ENCODE data around the gene LMNB1.
"Not testable (repeated sequence)": the region's sequence is repeated elsewhere in the genome, so short reads cannot be mapped to it uniquely, and the experiment has no call there.

LMNB1 gene

GRCh38 chr5:126794157-126794828, 17.4 kb downstream of the LMNB1 start:
- H3K27me3 ChIP-seq (ENCODE audit: low read depth): no peaks in the 10 kb centered on the region
- H3K4me1 ChIP-seq: peaks cover 7% of the 10 kb centered on the region
- in situ Hi-C loops (cut with MboI; ENCODE audit: low sequenced_read_pairs): loop anchor here (25.0 kb wide), 1 partner anchor 432 kb away; no protein-coding TSS in a partner anchor
- H3K9me3 ChIP-seq: no peaks in the 10 kb centered on the region
- no peak for DNase-seq (ENCODE audit: low spot score in 2 of 2)
- H3K36me3 ChIP-seq (replicated peaks): peaks cover 5% of the 10 kb centered on the region
- H3K4me3 ChIP-seq: no peak overlapping the region

DNA sequence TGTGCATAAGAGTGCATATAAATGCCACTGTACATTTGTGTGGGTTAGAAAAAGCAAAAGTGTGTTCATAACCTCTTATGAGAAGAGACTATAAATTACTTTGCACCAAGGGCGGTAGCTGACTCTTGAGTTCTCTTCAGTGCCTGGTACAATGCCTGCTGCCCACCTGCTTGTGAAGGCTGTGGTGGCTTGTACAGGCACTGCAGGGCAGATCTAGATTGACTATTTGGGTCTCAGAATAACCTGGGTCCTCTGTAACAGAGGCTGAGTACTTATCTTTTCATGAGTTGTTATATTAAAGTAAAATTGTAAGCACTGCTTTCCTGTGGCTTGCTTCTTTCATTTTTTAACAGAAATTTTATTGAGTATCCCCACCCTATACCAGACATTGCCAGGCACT, 22.8 kb downstream of the LMNB1 start:
- H3K9me3 ChIP-seq: no peaks in the 10 kb centered on the region
- no peak overlapping the region for H3K4me3 ChIP-seq
- H3K36me3 ChIP-seq (replicated peaks): peaks cover 8% of the 10 kb centered on the region
- no peaks in the 10 kb centered on the region for H3K27me3 ChIP-seq (ENCODE audit: low read depth)
- in situ Hi-C loops (cut with MboI; ENCODE audit: low sequenced_read_pairs): loop anchor here (25.0 kb wide), 1 partner anchor 437 kb away; no protein-coding TSS in a partner anchor
- no peak for DNase-seq (ENCODE audit: low spot score in 2 of 2)
- no peaks in the 10 kb centered on the region for H3K4me1 ChIP-seq

GRCh38 chr5:126801174-126801991, 24.4 kb downstream of the LMNB1 start:
- in situ Hi-C loops (cut with MboI; ENCODE audit: low sequenced_read_pairs): no loop called here
- DNase-seq (ENCODE audit: low spot score in 2 of 2): no peak

GRCh38 chr5:126801992-126802294, 25.0 kb downstream of the LMNB1 start:
- no peak for DNase-seq (ENCODE audit: low spot score in 2 of 2)
- no peaks in the 10 kb centered on the region for H3K4me1 ChIP-seq
- no peaks in the 10 kb centered on the region for H3K27me3 ChIP-seq (ENCODE audit: low read depth)
- H3K36me3 ChIP-seq (replicated peaks): peaks cover 27% of the 10 kb centered on the region
- H3K4me3 ChIP-seq: no peak overlapping the region
- no peaks in the 10 kb centered on the region for H3K9me3 ChIP-seq
- in situ Hi-C loops (cut with MboI; ENCODE audit: low sequenced_read_pairs): no loop called here

More at GRCh38 chr5:126801174-126801991, 24.4 kb downstream of the LMNB1 start:
- H3K4me1 ChIP-seq: no peaks in the 10 kb centered on the region
- no peak overlapping the region for H3K4me3 ChIP-seq
- H3K27me3 ChIP-seq (ENCODE audit: low read depth): no peaks in the 10 kb centered on the region
- H3K36me3 ChIP-seq (replicated peaks): peaks cover 22% of the 10 kb centered on the region
- H3K9me3 ChIP-seq: no peaks in the 10 kb centered on the region

GRCh38 chr5:126805063-126805462, 28.1 kb downstream of the LMNB1 start:
- Histone ChIP-seq H3K4me3 (no peak overlapping the region), H3K9me3 (no peaks in the 10 kb centered on the region), H3K27me3 (ENCODE audit: low read depth) (no peaks in the 10 kb centered on the region), H3K4me1 (no peaks in the 10 kb centered on the region), H3K36me3 (replicated peaks) (peaks cover 52% of the 10 kb centered on the region)
- no peak for DNase-seq (ENCODE audit: low spot score in 2 of 2)
- in situ Hi-C loops (cut with MboI; ENCODE audit: low sequenced_read_pairs): no loop called here

DNA sequence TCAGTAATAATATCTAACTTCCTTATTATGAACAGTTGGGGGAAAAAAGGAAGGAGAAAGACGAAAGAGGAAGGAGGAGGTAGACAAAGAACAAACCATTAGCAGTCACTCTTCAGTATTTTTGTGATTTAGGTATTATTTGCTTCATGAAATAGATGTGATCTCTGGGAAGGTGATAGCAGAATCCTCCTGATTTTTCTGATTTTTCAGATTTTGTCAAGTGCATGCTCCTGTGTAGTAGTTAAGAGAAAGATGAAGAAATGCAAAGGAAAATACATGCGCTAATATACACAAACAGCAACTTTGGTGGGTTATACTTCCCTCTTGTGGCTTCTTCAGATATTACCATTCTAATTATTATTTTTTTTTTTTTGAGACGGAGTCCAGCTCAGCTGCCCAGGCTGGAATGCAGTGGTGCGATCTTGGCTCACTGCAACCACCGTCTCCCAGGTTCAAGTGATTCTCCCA, 31.6 kb downstream of the LMNB1 start:
- in situ Hi-C loops (cut with MboI; ENCODE audit: low sequenced_read_pairs): no loop called here
- H3K27me3 ChIP-seq (ENCODE audit: low read depth): no peaks in the 10 kb centered on the region
- no peaks in the 10 kb centered on the region for H3K9me3 ChIP-seq
- no peak overlapping the region for H3K4me3 ChIP-seq
- H3K36me3 ChIP-seq (replicated peaks): peaks cover 85% of the 10 kb centered on the region
- no peaks in the 10 kb centered on the region for H3K4me1 ChIP-seq
- DNase-seq (ENCODE audit: low spot score in 2 of 2): peak in 1 of 2 experiments; percentile 28

DNA sequence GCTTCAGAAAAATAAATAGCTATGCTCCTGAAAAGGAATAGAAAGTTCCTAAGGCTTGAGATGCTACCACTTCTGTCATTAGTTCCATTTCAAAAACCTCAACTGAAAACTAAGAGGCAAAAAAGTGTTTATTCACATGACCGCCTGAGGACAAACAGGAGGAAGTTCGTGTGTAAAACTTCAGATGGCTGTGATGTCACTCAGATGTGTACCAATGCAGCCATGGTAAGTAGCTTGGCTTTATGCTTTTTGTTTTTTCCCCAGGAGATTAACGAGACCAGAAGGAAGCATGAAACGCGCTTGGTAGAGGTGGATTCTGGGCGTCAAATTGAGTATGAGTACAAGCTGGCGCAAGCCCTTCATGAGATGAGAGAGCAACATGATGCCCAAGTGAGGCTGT, 33.0 kb downstream of the LMNB1 start:
- H3K4me1 ChIP-seq: no peaks in the 10 kb centered on the region
- no peak overlapping the region for H3K4me3 ChIP-seq
- H3K9me3 ChIP-seq: no peaks in the 10 kb centered on the region
- no peaks in the 10 kb centered on the region for H3K27me3 ChIP-seq (ENCODE audit: low read depth)
- H3K36me3 ChIP-seq (replicated peaks): peaks cover 90% of the 10 kb centered on the region
- no peak for DNase-seq (ENCODE audit: low spot score in 2 of 2)
- in situ Hi-C loops (cut with MboI; ENCODE audit: low sequenced_read_pairs): no loop called here

DNA sequence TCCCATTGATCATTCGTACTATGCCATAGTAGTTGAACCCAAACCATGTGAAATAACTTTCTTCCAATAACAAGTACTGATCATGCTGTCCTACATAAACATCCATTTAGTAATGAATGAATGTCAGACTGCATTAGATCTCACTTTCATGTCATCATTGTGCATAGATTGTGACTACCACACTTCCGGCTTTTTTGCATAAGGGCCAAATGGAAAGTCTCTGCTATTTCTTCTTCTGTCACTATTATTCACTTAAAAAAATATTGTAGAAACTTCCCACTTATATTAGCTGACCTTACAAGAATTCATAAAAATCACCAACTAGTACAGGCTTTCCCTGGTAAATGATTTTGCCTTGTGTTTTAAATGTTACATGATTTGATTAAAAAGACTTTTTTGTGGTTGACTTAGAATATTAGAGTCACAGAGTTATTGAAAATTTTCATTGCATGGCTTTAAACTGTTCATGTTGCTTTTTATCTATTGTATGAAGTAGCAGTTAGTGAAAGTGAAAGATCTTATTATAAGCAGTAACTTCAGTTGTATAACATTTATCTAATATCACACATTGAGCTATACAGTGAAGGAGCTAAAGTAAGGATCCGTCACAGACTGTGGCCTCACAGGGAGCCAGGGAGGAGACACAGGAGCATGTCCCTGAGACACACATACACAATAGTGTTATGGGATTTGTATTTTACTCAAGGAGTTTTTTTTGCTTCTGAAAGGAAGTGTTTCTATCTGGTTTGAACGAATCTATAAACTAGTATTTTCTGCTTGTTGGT, 33.9 kb downstream of the LMNB1 start:
- in situ Hi-C loops (cut with MboI; ENCODE audit: low sequenced_read_pairs): no loop called here
- no peaks in the 10 kb centered on the region for H3K4me1 ChIP-seq
- no peak for DNase-seq (ENCODE audit: low spot score in 2 of 2)
- H3K27me3 ChIP-seq (ENCODE audit: low read depth): no peaks in the 10 kb centered on the region
- H3K9me3 ChIP-seq: no peaks in the 10 kb centered on the region
- H3K4me3 ChIP-seq: no peak overlapping the region
- peaks cover 89% of the 10 kb centered on the region for H3K36me3 ChIP-seq (replicated peaks)

- Histone ChIP-seq H3K4me1 (no peaks in the 10 kb centered on the region), H3K27me3 (ENCODE audit: low read depth) (no peaks in the 10 kb centered on the region), H3K9me3 (no peaks in the 10 kb centered on the region), H3K4me3 (no peak overlapping the region), H3K36me3 (replicated peaks) (peaks cover 89% of the 10 kb centered on the region)
- DNase-seq (ENCODE audit: low spot score in 2 of 2): no peak
- in situ Hi-C loops (cut with MboI; ENCODE audit: low sequenced_read_pairs): no loop called here
These were observed 34.7 kb downstream of the LMNB1 start for GRCh38 chr5:126811515-126812198.

GRCh38 chr5:126812199-126812570, 35.2 kb downstream of the LMNB1 start:
- DNase-seq (ENCODE audit: low spot score in 2 of 2): no peak
- no peaks in the 10 kb centered on the region for H3K27me3 ChIP-seq (ENCODE audit: low read depth)
- H3K36me3 ChIP-seq (replicated peaks): peaks cover 89% of the 10 kb centered on the region
- no peaks in the 10 kb centered on the region for H3K4me1 ChIP-seq
- in situ Hi-C loops (cut with MboI; ENCODE audit: low sequenced_read_pairs): no loop called here
- H3K4me3 ChIP-seq: no peak overlapping the region
- no peaks in the 10 kb centered on the region for H3K9me3 ChIP-seq

- H3K9me3 ChIP-seq; H3K4me3 ChIP-seq; H3K4me1 ChIP-seq; DNase-seq (ENCODE audit: low spot score in 2 of 2); H3K27me3 ChIP-seq (ENCODE audit: low read depth); in situ Hi-C loops (cut with MboI; ENCODE audit: low sequenced_read_pairs): not testable (repeated sequence)
- peaks cover 93% of the 10 kb centered on the region for H3K36me3 ChIP-seq (replicated peaks)
These were observed 36.9 kb downstream of the LMNB1 start for GRCh38 chr5:126813799-126814198.

GRCh38 chr5:126814721-126815404, 37.9 kb downstream of the LMNB1 start:
- H3K4me3 ChIP-seq: no peak overlapping the region
- no peak for DNase-seq (ENCODE audit: low spot score in 2 of 2)

DNA sequence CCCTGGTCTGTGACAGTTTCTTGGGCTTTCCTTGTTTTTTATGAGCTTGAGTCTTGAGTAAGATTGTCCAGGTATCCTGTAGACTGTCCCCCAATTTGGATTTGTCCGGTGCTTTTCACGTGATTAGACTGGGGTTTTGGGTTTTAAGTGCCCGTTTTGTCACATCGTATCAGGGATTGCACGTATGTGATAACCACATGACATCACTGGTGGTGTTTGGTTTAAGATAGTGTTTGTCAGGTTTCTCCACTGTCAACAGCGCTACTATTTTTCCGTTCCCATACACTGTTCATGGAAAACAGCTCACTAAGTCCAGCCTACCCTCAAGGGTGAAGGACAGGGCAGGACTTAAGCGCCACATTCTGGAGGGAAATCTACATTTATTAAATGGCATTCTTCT, 39.7 kb downstream of the LMNB1 start:
- Histone ChIP-seq H3K4me3 (no peak overlapping the region), H3K4me1 (no peaks in the 10 kb centered on the region), H3K9me3 (no peaks in the 10 kb centered on the region), H3K36me3 (replicated peaks) (peaks cover 91% of the 10 kb centered on the region), H3K27me3 (ENCODE audit: low read depth) (no peaks in the 10 kb centered on the region)
- in situ Hi-C loops (cut with MboI; ENCODE audit: low sequenced_read_pairs): no loop called here
- no peak for DNase-seq (ENCODE audit: low spot score in 2 of 2)

More at GRCh38 chr5:126814721-126815404, 37.9 kb downstream of the LMNB1 start:
- H3K27me3 ChIP-seq (ENCODE audit: low read depth): no peaks in the 10 kb centered on the region
- peaks cover 93% of the 10 kb centered on the region for H3K36me3 ChIP-seq (replicated peaks)
- no peaks in the 10 kb centered on the region for H3K9me3 ChIP-seq
- no peaks in the 10 kb centered on the region for H3K4me1 ChIP-seq
- in situ Hi-C loops (cut with MboI; ENCODE audit: low sequenced_read_pairs): no loop called here

Measured in HAP-1 (cell line).